ENCODE data around the gene UBE2D2.

DNA sequence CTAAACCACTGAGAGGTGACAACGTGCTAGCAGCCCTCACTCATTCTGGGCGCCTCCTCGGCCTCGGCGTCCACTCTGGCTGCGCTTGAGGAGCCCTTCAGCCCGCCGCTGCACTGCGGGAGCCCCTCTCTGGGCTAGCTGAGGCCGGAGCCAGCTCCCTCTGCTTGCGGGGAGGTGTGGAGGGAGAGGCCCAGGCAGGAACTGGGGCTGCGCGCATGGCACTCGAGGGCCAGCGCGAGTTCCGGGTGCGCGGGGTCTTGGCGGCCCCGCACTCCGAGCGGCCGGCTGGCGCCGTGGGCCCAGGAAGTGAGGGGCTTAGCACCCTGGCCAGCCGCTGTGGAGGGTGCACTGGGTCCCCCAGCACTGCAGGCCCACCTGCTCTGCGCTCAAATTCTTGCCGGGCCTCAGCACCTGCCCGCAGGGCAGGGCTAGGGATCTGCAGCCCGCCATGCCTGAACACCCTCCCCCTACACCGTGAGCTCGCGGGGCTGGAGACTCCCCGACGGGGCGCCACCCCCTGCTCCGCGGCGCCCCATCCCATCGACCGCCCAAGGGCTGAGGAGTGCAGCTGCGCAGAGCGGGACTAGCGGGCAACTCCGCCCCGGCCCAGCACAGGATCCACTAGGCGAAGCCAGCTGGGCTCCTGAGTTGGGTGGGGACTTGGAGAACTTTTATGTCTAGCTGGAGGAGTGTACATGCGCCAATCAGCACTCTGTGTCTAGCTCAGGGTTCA lies 11.8 kb upstream of the UBE2D2 start:
- TF ChIP-seq, protein P1, sequence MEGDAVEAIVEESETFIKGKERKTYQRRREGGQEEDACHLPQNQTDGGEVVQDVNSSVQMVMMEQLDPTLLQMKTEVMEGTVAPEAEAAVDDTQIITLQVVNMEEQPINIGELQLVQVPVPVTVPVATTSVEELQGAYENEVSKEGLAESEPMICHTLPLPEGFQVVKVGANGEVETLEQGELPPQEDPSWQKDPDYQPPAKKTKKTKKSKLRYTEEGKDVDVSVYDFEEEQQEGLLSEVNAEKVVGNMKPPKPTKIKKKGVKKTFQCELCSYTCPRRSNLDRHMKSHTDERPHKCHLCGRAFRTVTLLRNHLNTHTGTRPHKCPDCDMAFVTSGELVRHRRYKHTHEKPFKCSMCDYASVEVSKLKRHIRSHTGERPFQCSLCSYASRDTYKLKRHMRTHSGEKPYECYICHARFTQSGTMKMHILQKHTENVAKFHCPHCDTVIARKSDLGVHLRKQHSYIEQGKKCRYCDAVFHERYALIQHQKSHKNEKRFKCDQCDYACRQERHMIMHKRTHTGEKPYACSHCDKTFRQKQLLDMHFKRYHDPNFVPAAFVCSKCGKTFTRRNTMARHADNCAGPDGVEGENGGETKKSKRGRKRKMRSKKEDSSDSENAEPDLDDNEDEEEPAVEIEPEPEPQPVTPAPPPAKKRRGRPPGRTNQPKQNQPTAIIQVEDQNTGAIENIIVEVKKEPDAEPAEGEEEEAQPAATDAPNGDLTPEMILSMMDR (IDR thresholded peaks at IDR 0.05) = no peak
- TF ChIP-seq, protein P2, sequence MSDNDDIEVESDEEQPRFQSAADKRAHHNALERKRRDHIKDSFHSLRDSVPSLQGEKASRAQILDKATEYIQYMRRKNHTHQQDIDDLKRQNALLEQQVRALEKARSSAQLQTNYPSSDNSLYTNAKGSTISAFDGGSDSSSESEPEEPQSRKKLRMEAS (IDR thresholded peaks at IDR 0.05) = no peak
- TF ChIP-seq POLR2A (IDR thresholded peaks at IDR 0.05; ENCODE audit: low read length) = no peak
- TF ChIP-seq, protein P3, sequence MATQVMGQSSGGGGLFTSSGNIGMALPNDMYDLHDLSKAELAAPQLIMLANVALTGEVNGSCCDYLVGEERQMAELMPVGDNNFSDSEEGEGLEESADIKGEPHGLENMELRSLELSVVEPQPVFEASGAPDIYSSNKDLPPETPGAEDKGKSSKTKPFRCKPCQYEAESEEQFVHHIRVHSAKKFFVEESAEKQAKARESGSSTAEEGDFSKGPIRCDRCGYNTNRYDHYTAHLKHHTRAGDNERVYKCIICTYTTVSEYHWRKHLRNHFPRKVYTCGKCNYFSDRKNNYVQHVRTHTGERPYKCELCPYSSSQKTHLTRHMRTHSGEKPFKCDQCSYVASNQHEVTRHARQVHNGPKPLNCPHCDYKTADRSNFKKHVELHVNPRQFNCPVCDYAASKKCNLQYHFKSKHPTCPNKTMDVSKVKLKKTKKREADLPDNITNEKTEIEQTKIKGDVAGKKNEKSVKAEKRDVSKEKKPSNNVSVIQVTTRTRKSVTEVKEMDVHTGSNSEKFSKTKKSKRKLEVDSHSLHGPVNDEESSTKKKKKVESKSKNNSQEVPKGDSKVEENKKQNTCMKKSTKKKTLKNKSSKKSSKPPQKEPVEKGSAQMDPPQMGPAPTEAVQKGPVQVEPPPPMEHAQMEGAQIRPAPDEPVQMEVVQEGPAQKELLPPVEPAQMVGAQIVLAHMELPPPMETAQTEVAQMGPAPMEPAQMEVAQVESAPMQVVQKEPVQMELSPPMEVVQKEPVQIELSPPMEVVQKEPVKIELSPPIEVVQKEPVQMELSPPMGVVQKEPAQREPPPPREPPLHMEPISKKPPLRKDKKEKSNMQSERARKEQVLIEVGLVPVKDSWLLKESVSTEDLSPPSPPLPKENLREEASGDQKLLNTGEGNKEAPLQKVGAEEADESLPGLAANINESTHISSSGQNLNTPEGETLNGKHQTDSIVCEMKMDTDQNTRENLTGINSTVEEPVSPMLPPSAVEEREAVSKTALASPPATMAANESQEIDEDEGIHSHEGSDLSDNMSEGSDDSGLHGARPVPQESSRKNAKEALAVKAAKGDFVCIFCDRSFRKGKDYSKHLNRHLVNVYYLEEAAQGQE (IDR thresholded peaks at IDR 0.05) = no peak
- no peak for TF ChIP-seq SMC3 (IDR thresholded peaks at IDR 0.05)
- TF ChIP-seq ZFP36 (IDR thresholded peaks at IDR 0.05; ENCODE audit: borderline replicate concordance, partially characterized antibody) = no peak
- TF ChIP-seq HDAC2 (IDR thresholded peaks at IDR 0.05) = no peak
- TF ChIP-seq EP300 (IDR thresholded peaks at IDR 0.05) = no peak
- TF ChIP-seq CHD4 (IDR thresholded peaks at IDR 0.05; ENCODE audit: borderline replicate concordance) = no peak
- TF ChIP-seq CEBPB (IDR thresholded peaks at IDR 0.05) = no peak
- no peak for TF ChIP-seq RNF2 (IDR thresholded peaks at IDR 0.05; ENCODE audit: borderline replicate concordance, low read depth)
- no peak for TF ChIP-seq RAD21 (conservative IDR thresholded peaks at IDR 0.05 in 1 of 2, IDR thresholded peaks at IDR 0.05 in 1 of 2)
- no peak for TF ChIP-seq BHLHE40 (IDR thresholded peaks at IDR 0.05; ENCODE audit: low read depth, low read length)
- TF ChIP-seq EHF (CRISPR knock-in tag; IDR thresholded peaks at IDR 0.05) = no peak
